GM19351 (cell line): ENCODE measurements around the gene RC3H1.
"Not testable (repeated sequence)": the region's sequence is repeated elsewhere in the genome, so short reads cannot be mapped to it uniquely, and the experiment has no call there.

Experiments
- ATAC-seq: cut with Tn5 transposase; IDR thresholded peaks from one replicate; pipeline ENCODE4 v1.9.1; 2021; ENCODE audit warnings: mild to moderate bottlenecking, moderate library complexity; ENCODE audit not compliant: unreplicated experiment

The RC3H1 gene

DNA sequence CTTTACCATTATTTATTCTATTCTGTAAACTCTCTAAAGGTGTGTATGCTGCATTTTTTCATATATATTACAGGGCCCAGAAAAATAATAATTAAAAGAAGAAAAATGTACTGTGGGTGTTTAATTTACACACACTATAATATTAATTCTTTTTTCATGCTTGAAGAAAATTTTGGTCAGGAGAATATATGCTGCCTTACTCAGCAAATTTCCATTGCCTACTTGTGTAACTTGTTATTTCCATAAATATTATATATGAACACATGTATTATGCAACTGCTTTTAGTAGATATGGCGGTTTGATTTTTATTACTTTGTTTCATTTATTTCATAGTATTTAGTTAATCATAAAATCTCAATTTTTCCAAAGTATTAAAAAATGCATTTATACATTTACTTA lies 58.7 kb downstream of the RC3H1 start:
- ATAC-seq, result no peak

GRCh38 chr1:173960625-173961024 lies 61.5 kb downstream of the RC3H1 start:
- no peak for ATAC-seq

DNA sequence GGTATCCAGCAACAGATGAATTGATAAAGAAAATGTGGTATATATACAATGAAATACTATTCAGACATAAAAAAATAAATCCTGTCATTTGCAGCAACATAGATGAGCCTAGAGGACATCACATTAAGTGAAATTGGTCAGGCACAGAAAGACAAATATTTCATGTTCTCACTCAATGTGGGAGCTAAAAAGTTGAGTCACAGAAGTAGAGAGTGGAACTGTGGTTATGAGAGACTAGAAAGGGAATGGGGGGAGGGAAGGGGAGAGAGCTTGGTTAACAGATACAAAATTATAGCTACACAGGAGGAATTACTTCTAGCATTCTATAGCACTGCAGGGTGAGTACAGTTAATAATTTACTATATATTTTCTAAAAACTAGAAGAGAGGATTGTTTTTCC lies 68.0 kb downstream of the RC3H1 start:
- no peak for ATAC-seq

- ATAC-seq, result no peak
Observed at GRCh38 chr1:173948594-173948993, 73.6 kb downstream of the RC3H1 start.

DNA sequence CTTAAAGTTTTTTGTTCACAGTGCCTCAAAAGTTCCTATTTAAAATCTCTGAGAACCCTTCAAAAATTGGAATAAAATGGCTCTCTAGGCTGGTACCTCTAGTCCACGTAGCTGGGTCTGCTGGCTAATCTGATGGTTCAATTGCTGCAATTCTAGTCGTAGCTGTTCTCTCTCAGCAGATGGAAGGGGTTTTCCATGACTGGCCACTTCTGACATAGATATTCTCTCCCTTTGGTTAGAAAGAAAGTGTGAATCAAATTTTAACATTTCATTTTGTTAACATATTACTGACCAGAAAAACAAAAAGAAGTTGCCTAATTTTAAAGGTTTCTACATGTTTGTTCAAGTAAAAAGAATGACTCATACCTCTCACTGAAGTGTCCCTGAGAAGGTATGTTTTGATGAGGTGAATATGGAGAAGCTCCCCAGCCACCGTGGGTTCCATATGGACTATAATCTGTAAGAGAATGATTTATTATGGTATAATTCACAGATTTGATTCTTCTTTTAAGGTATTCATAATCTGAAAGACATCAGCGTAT lies 75.7 kb downstream of the RC3H1 start:
- ATAC-seq, result no peak

DNA sequence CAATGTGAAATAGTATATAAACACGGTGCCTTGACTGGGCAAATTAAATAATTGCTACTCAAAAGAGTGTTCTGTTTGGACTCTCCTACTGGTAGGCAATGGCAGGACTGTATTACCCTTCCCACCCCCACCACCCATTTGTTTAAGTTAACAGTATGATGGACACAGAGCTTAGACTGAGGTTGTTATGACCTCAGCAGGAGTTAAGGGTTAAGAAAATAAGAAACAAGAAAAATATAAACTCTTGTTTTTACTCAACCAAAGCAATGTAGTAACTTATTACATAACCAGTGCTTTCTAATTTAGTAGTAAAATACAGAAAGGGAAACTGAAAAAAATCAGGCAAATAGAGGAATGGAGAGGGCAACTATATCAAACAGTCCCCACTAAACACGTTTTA lies 85.1 kb downstream of the RC3H1 start:
- no peak for ATAC-seq

DNA sequence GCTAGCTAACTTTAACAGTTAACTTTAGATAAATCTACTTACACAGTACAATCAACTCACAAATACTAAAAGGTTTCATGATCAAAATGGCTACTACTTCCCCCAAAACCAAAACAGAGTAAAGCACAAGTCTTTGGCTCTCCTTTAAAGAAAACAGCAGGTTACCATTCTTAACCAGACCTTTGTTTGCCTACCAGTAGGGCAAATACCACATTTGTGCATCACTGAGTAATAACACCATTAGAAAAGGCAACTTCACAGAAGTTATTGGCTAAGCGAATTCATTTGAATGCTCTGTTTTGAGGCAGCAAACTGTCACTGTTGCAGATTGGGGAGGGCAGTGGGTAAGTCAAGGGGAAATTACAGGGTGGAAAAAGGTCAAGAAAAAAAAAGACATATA lies 87.7 kb downstream of the RC3H1 start:
- no peak for ATAC-seq

DNA sequence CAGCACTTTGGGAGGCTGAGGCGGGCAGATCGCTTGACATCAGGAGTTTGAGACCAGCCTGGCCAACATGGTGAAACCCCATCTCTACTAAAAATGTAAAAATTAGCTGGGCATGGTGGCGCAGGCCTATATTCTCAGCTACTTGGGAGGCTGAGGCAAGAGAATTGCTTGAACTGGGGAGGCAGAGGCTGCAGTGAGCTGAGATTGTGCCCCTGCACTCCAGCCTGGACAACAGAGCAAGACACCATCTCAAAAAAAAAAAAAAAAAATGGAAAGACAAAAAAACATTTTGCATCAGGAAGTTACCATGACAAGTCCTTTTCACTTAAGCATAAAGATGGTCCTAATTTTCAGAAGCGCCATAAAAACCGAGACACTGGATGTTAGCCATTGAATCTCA lies 91.6 kb downstream of the RC3H1 start:
- ATAC-seq, result not testable (repeated sequence)

DNA sequence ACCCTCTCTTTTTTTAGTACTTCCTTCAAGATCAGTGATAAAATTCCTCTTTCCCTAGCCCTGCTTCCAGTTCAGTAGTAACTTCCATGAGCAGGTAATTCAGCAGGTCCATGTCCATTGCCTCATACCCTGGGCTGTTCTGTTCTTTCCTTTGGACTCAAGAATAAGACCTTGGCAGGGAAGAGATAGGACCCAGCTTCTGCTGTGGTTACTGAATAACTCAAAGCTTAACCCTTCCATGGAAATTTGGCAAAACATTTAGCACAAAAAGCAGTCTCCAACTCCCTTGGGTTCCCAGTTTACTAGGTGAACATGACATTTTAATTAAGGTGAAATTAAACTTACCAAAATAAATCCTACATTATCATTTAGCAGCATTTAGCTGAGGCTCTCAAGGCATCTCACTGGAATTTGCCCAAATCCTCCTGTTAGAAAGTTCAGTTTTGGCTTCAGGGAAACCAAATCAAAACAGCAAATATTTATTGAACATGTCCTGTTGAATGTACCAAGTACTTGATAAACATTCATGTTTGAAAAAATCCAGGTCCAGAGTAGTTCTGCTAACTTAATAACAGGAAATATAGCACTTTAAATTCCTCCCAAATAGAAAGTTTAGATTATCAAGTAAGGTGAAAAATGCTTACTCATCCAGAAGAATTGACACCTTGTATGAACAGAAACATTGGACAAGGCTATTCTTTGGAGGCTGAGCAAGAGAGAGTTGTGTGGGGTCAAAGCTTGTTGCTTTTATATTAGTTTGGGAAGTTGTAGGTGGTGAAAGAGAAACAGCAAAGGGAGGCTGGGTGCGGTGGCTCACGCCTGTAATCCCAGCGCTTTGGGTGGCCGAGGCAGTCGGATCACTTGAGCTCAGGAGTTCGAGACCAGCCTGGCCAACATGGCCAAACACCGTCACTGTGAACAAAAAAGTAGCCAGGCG lies 96.6 kb downstream of the RC3H1 start:
- ATAC-seq, result no peak

GRCh38 chr1:173920861-173921260 lies 101.3 kb downstream of the RC3H1 start:
- ATAC-seq, result no peak

DNA sequence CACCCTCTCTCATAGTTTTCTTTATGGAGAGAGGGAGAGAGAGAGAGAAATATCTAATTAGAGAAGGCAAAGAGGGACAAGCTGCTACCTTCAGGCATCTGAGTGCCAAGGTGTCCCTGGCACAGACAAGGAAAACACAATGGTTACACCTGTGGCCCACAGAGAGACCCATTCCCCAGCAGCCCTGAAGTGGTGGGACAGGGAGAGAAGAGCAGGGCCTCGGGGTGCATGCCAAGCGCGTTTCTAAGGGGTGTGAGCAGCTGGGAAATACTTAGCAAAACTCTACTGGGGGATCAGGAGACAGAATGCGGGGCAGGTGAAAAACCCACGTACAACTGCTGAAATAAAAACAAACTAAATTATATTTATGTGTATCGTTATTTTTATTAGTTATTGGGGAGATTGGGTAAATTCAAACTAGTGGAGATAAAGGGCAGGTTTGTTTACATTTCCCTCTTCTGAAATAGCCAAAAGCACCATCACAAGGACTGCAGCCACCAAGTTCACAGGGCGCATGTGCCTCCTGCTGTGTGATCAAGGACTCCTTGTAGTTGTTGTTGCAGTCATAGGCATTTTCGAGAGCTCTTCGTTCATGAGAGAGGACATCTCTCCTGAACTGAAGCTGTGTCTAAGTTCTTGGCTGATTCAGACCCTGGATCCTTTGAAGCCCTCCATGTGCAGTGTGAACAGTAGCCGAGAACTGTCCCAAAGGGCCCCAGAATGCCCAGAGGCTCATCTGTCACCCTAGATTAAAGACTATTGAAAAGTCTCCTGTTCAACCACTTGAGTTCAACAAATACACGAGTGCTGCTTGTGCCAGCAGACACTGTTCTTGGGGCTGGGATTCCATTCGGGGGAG lies 104.3 kb downstream of the RC3H1 start:
- no peak for ATAC-seq

DNA sequence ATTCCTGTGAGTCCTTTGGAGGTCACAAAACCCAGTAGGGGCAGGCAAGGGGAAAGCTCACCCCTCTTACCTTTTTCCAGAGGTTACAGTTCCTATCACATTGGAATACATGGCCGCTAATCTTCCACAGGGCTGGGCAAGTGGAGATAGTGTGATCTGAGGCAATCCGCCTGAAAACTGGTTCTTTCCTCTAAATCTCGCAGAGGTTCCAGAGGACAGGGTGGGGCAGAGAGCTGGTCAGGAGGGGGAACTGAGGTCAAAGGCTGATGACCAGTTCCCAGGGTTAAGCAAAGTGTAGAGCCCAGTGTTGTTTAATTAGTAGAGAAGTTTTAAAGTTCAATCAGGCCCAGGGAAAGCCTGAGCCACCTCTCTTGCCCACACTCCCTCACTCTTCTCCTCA lies 105.0 kb downstream of the RC3H1 start, which contains the start of gene SERPINC1:
SERPINC1 (minus strand) TSS at position 179 of the 400 bp plus-strand sequence; CDS start at position 111, 68 bp downstream.
- ATAC-seq, result no peak

GRCh38 chr1:173916667-173917066 lies 105.5 kb downstream of the RC3H1 start:
- ATAC-seq, result no peak

DNA sequence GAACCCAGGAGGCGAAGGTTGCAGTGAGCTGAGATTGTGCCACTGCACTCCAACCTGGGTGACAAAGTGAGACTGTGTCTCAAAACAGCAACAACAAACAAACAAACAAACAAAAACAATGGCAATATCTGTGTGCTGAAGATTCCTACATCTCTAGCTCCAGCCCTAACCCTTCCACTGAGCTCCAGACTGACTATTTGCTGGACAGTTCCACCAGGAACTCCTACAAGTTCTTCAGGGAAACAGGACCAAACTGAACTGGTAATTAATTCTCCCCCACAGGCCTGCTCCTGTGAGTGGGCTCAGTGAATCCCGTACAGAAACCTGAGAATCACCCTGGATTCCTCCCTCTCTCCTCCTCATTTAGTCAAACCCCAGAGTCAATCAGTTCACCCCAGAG lies 106.6 kb downstream of the RC3H1 start:
- ATAC-seq, result no peak

DNA sequence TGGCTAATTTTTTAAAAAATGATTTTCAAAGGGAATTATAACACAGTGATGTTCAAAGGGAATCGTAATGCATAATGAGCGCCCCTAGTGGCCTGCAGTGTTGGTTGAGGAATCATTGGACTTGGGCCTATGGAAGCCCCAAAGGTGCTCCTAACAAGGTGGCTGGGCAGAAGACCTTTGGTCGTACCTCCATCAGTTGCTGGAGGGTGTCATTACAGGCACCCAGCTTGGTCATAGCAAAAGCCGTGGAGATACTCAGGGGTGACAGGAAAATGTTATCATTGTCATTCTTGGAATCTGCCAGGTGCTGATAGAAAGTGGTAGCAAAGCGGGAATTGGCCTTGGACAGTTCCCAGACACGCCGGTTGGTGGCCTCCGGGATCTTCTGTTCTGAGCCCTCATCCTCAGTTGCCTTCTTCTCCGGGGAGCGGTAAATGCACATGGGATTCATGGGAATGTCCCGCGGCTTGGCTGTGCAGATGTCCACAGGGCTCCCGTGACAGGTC lies 107.7 kb downstream of the RC3H1 start:
- no peak for ATAC-seq

GRCh38 chr1:173913111-173913510 lies 109.0 kb downstream of the RC3H1 start:
- no peak for ATAC-seq

DNA sequence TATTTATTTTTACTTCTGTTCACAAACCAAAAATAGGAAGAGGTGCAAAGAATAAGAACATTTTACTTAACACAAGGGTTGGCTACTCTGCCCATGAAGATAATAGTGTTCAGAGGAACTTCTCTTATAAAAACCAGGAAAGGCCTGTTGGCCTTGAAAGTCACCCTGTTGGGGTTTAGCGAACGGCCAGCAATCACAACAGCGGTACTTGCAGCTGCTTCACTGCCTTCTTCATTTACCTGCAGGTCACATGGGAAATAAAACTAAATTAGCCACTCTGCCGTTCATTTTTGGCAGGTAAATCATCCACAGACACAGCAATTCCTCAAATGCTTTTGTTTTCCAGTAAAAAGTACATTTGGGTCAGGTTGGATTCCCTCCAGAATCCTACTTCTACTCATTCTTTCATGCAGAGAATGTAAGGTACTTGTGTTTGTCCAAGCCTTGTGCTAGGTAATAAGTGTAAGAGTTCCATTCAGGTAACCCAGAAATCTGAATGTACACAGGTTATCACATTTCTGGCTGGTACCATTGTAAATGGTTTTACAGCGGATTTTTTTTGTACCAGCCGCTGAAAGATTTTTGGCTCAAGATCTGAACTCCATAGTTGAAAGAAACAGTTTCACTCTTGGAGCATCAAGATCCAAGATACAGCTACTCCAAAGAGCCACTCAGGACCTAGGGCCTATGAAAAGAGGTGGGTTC lies 118.2 kb downstream of the RC3H1 start:
- no peak for ATAC-seq

- ATAC-seq, result no peak
Observed at GRCh38 chr1:173900992-173901391, 121.2 kb downstream of the RC3H1 start.

DNA sequence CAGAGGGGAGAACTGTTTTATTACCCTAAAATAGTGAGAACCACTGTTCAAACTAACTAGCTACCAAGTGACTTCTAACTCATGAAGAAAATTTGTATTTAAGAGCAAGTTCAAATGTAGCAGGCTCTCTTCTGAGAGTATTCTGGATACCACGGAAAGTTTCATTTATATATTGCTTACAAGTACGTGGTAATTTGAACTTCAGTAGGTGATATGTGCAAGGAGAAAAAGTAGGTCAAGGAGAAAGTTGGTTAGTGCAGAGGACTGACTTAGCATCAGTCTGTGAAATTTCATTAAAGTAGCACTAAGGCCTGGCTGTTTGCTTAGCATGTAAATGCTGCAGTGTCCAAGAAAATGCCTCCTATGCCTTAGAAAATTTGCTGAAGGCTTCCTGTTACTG lies 121.7 kb downstream of the RC3H1 start:
- ATAC-seq, result no peak

DNA sequence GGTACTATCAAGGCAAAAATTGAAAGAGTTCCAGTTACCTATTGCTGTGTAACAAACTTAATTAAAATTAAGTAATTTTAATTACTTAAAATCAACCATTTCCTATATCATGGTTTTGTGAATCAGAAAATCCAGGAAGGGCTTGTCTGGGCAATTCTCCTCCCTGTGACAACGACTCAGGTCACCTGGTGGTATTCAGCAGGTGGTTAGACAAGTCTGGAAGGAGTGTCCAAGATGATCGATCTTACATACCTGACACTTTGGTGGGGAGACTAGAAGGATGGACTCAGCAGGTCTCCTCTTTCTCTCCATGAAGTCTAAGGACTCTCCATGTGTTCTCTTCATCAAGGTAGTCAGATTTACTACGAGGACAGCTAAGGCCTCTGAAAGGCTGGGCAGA lies 128.0 kb downstream of the RC3H1 start:
- ATAC-seq, result no peak

GRCh38 chr1:173893611-173894010 lies 128.5 kb downstream of the RC3H1 start:
- ATAC-seq, result no peak
